OCI-LY7 (cell line): ENCODE measurements around the gene BAX. TPM values are rescaled to one million over a fixed set of nuclear protein-coding genes. Genes with fewer than 3 reads are reported as not detected.

ENCODE experiments used
- BruUV-seq: library from RNA; stranded (reverse); fragments of 400-500 nt; replicated peaks from 2 replicates; lab custom pipeline; 2021; lab: Mats Ljungman, UMichigan
- CTCF ChIA-PET: fragments of 300-600 bp; sonication (Branson Sonifier 250); formaldehyde crosslinking; loops from one replicate; lab custom pipeline; 2022; ENCODE audit warnings: antibody characterized with exemption; ENCODE audit not compliant: unreplicated experiment; lab: Charles Lee
- POLR2A ChIA-PET: fragments of 300-600 bp; sonication (Branson Sonifier 250); formaldehyde crosslinking; loops from one replicate; lab custom pipeline; 2022; ENCODE audit warnings: antibody characterized with exemption; lab: Charles Lee
- DNase-seq: peaks from one replicate; pipeline ENCODE4 v3.0.0-alpha.2; 2015; ENCODE audit warnings: low spot score
- H2AFZ ChIP-seq: fragments of 200-600 bp; sonication (generic), shearing (Covaris generic); 2 replicates; pipeline ENCODE4 v1.6.1; 2014; ENCODE audit warnings: mild to moderate bottlenecking, antibody characterized with exemption, low read length, moderate library complexity
- H3K27ac ChIP-seq: fragments of 200-600 bp; sonication (generic); 2 replicates; pipeline ENCODE4 v1.5.1; 2014; ENCODE audit warnings: mixed run types, low read depth, mild to moderate bottlenecking, moderate library complexity, low read length, inconsistent platforms; ENCODE audit not compliant: poor library complexity, severe bottlenecking
- H3K36me3 ChIP-seq: fragments of 200-600 bp; sonication (generic); 2 replicates; pipeline ENCODE4 v1.6.1; 2014; ENCODE audit warnings: mild to moderate bottlenecking, antibody characterized with exemption, low read length, moderate library complexity, mixed read lengths; ENCODE audit not compliant: insufficient read depth
- H3K4me1 ChIP-seq: fragments of 200-600 bp; sonication (generic); 2 replicates; pipeline ENCODE4 v1.5.1; 2014; ENCODE audit warnings: mild to moderate bottlenecking, low read length; ENCODE audit not compliant: insufficient read depth, poor library complexity, severe bottlenecking
- H3K4me2 ChIP-seq: fragments of 200-600 bp; sonication (generic); 2 replicates; pipeline ENCODE4 v1.6.1; 2014; ENCODE audit warnings: mild to moderate bottlenecking, low read length
- H3K4me3 ChIP-seq: fragments of 200-600 bp; sonication (generic); 2 replicates; pipeline ENCODE4 v1.5.1; 2014; ENCODE audit warnings: mild to moderate bottlenecking, low read depth, low read length; ENCODE audit not compliant: poor library complexity, severe bottlenecking
- H3K79me2 ChIP-seq: fragments of 200-600 bp; sonication (generic); 2 replicates; pipeline ENCODE4 v1.6.1; 2016; ENCODE audit warnings: low read depth, mild to moderate bottlenecking, low read length, moderate library complexity, mixed read lengths; ENCODE audit not compliant: insufficient read depth
- H3K9me2 ChIP-seq: fragments of 200-600 bp; sonication (generic); 2 replicates; pipeline ENCODE4 v1.6.1; 2016; ENCODE audit warnings: mild to moderate bottlenecking, low read length, mixed read lengths; ENCODE audit not compliant: insufficient read depth
- H3K9me3 ChIP-seq: fragments of 200-600 bp; sonication (generic); 2 replicates; pipeline ENCODE4 v1.6.1; 2014; ENCODE audit warnings: mild to moderate bottlenecking, mixed run types, low read length, mixed read lengths
- H4K20me1 ChIP-seq: fragments of 200-600 bp; sonication (generic); 2 replicates; pipeline ENCODE4 v1.6.1; 2014; ENCODE audit warnings: mild to moderate bottlenecking, antibody characterized with exemption, low read length, moderate library complexity, mixed read lengths; ENCODE audit not compliant: insufficient read depth
- CTCF ChIP-seq: fragments of 200-600 bp; sonication (generic); conservative IDR thresholded peaks from 2 replicates; pipeline ENCODE4 v1.5.1; 2014; ENCODE audit warnings: mild to moderate bottlenecking, antibody characterized with exemption, low read length, moderate library complexity, mixed read lengths
- EZH2phosphoT487 ChIP-seq: fragments of 200-600 bp; sonication (generic); IDR thresholded peaks from 2 replicates; pipeline ENCODE4 v1.6.1; 2018; ENCODE audit warnings: low read depth, borderline replicate concordance, mild to moderate bottlenecking, mixed run types, antibody characterized with exemption, low read length, moderate library complexity, mixed read lengths
- intact Hi-C: fragments of 100-400 bp; cut with micrococcal nuclease; formaldehyde crosslinking; loops from one replicate; pipeline ENCODE4 v1.10.0; 2022; ENCODE audit not compliant: unreplicated experiment
- total RNA-seq, 2 experiments: library from RNA; depleted of rRNA in 1 of 2; stranded (reverse); fragments of >200 nt in 1 of 2; shearing (Covaris generic) in 1 of 2; gene quantifications; 2 replicates each; pipeline ENCODE4 v1.2.3, GENCODE V29; 2014 to 2022

Gene BAX
- total RNA-seq, 2 experiments from 2014 or later, result 83.9 to 95.2 TPM

DNA sequence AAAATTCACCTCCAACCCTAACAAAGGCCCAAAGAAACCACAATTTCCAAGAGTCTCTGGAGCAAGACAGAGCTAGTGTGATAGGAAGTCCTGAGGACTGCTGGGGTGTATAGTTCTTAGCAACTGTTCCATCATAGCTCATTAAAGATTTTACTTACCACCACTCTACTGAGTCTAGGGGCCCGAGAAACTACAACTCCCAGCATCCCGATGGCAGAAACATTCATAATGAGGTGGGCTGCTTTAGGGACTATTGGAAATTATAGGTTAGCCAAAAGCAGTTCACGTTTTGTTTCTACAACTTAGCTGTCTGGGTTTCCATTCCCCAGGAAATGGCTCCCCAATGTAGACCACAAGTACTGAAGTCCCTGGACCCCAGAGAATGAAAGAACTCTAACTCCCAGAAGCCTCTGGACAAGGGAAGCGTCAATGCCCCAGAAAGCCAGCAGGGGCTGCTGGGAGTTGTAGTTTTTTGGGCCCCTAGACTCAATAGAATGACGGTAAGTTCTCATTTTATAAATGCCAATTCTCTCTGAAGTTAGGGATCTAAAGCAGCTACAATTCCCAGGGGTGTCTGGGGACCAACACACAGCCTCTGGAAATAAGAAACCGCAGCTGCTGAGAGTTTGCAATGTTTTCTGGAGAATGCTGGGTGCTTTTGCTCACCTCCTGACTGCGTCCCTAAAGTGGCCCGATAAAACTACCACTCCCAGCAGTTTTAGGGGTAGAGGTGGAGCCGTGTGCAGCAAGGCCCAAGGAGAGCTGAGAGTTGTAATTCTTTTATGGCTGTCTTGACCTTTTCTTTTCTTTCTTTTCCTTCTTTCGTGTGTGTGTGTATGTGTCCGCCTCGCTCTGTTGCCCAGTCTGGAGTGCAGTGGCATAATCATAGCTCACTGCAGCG, 21.5 kb downstream of the BAX start:
- intact Hi-C loops, result no loop called here
- Histone ChIP-seq H3K4me2 (no peak overlapping the region), H4K20me1 (no peaks in the 10 kb centered on the region), H3K36me3 (peaks cover 14% of the 10 kb centered on the region), H3K27ac (no peak overlapping the region), H2AFZ (no peak overlapping the region), H3K4me3 (no peak overlapping the region), H3K9me3 (no peaks in the 10 kb centered on the region), H3K4me1 (peaks cover 2% of the 10 kb centered on the region), H3K79me2 (no peaks in the 10 kb centered on the region), H3K9me2 (no peaks in the 10 kb centered on the region)
- BruUV-seq, result no TSS peak
- POLR2A ChIA-PET, result interaction anchor here (0.6 to 1.0 kb wide), 5 partner anchors 14 to 594 kb away, joined by 3 read pairs; no protein-coding TSS in a partner anchor
- TF ChIP-seq EZH2phosphoT487 (no peak), CTCF (no peak)
- CTCF ChIA-PET, result no interaction called here
- DNase-seq, result peak; percentile 70

GRCh38 chr19:48977061-48977460, 22.4 kb downstream of the BAX start:
- H4K20me1 ChIP-seq, result no peaks in the 10 kb centered on the region
- intact Hi-C loops, result no loop called here
- no peak overlapping the region for H3K27ac ChIP-seq
- no peaks in the 10 kb centered on the region for H3K4me1 ChIP-seq
- CTCF ChIA-PET, result no interaction called here
- H2AFZ ChIP-seq, result no peak overlapping the region
- POLR2A ChIA-PET, result interaction anchor here (0.6 to 1.2 kb wide), 3 partner anchors 13 to 108 kb away, joined by 3 to 4 read pairs (median 3); partner anchors contain the start of genes GYS1 and RUVBL2
- H3K36me3 ChIP-seq, result peaks cover 14% of the 10 kb centered on the region
- no peaks in the 10 kb centered on the region for H3K79me2 ChIP-seq
- no peaks in the 10 kb centered on the region for H3K9me2 ChIP-seq
- no peak overlapping the region for H3K4me2 ChIP-seq
- no peak for DNase-seq
- no peak for TF ChIP-seq EZH2phosphoT487
- no peak for TF ChIP-seq CTCF
- no peaks in the 10 kb centered on the region for H3K9me3 ChIP-seq
- H3K4me3 ChIP-seq, result no peak overlapping the region
- BruUV-seq, result no TSS peak

DNA sequence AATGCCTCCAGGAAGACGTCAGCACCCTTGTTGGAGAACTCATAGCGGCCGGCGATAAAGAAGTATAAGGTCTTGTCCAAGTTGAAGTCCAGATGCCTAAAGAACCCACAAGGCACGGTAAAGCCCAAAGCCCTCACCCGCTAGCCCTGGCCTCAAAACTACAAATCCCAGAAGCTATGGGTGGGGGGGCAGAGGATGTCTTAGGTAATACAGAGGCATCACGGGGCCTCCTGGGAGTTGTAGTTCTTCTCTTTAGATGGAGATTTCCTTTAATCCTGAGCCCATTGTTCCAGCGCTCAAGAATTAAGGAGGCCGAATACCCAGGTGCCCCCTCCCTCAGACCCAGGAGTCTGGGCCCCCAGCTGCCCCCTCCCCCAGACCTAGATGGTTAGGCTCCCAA, 27.6 kb downstream of the BAX start:
- H3K4me1 ChIP-seq, result no peaks in the 10 kb centered on the region
- DNase-seq, result no peak
- intact Hi-C loops, result no loop called here
- H2AFZ ChIP-seq, result no peak overlapping the region
- H3K9me2 ChIP-seq, result no peaks in the 10 kb centered on the region
- H3K9me3 ChIP-seq, result no peaks in the 10 kb centered on the region
- ChIA-PET CTCF (no interaction called here), POLR2A (no interaction called here)
- H3K4me3 ChIP-seq, result no peak overlapping the region
- TF ChIP-seq EZH2phosphoT487, result no peak
- no peak for TF ChIP-seq CTCF
- no TSS peak for BruUV-seq
- H3K36me3 ChIP-seq, result peaks cover 42% of the 10 kb centered on the region
- no peaks in the 10 kb centered on the region for H3K79me2 ChIP-seq
- H4K20me1 ChIP-seq, result no peaks in the 10 kb centered on the region
- no peak overlapping the region for H3K4me2 ChIP-seq
- no peak overlapping the region for H3K27ac ChIP-seq
